Large intestine (tissue), 12 donors: Measurements from ENCODE around the gene SP6. TPM values are rescaled to one million over a fixed set of nuclear protein-coding genes. Genes with fewer than 3 reads are reported as not detected.

Experiments used
- DNase-seq, 2 donors: peaks; one replicate each; pipeline versions ENCODE4 v3.0.0 to v3.0.0-alpha.2; 2013
- H3K27ac ChIP-seq: one replicate; pipeline ENCODE4 v1.5.1; 2013; ENCODE audit warnings: low read length
- H3K27me3 ChIP-seq: 2 replicates; pipeline ENCODE4 v1.6.1; 2013; ENCODE audit warnings: low read length; ENCODE audit not compliant: control insufficient read depth, insufficient read depth
- H3K36me3 ChIP-seq: 2 replicates; pipeline ENCODE4 v1.6.1; 2013; ENCODE audit warnings: low read length; ENCODE audit not compliant: control insufficient read depth, insufficient read depth
- H3K4me1 ChIP-seq: one replicate; pipeline ENCODE4 v1.6.1; 2013; ENCODE audit warnings: low read length; ENCODE audit not compliant: control insufficient read depth, insufficient read depth
- H3K4me3 ChIP-seq: one replicate; pipeline ENCODE4 v1.5.1; 2013; ENCODE audit warnings: low read length
- H3K9me3 ChIP-seq: one replicate; pipeline ENCODE4 v1.6.1; 2013; ENCODE audit warnings: mild to moderate bottlenecking, low read depth, low read length, moderate library complexity; ENCODE audit not compliant: control insufficient read depth
- WGBS: methylation state at CpG from one replicate; pipeline ENCODE4 v1.1.5; 2013; ENCODE audit warnings: low lambda C conversion rate; ENCODE audit not compliant: insufficient coverage; 5-methylcytosine and 5-hydroxymethylcytosine counted together
- long read RNA-seq, 11 donors: transcript quantifications; one replicate each; lab custom pipeline, GENCODE V29; 2026
- polyA plus RNA-seq: library from polyadenylated mRNA; unstranded; fragments of 120-200 nt; gene quantifications from one replicate; pipeline ENCODE4 v1.2.1, GENCODE V29; 2013

The SP6 gene
- 1.4 TPM for polyA plus RNA-seq
- long read RNA-seq, donor 1, partial matches to known transcripts: 0 of 1 reads
- long read RNA-seq, donor 1, other reads (novel, unspliced or antisense): 0 of 1 reads
- long read RNA-seq, donor 2, partial matches to known transcripts: 0 of 1 reads
- long read RNA-seq, donor 2, other reads (novel, unspliced or antisense): 0 of 1 reads
- long read RNA-seq, donor 3: 0 reads
- long read RNA-seq, donor 4: 0 reads
- long read RNA-seq, donor 5, transcript SP6-202 (2 exons, 3,848 nt): major isoform, 7 of 8 reads
- long read RNA-seq, donor 5, partial matches to known transcripts: 0 of 8 reads
- long read RNA-seq, donor 5, other reads (novel, unspliced or antisense): 0 of 8 reads
- long read RNA-seq, donor 6, partial matches to known transcripts: 0 of 1 reads
- long read RNA-seq, donor 6, other reads (novel, unspliced or antisense): 0 of 1 reads
- long read RNA-seq, donor 7, partial matches to known transcripts: 0 of 1 reads
- long read RNA-seq, donor 7, other reads (novel, unspliced or antisense): 0 of 1 reads
- long read RNA-seq, donor 8: 0 reads
- long read RNA-seq, donor 9, partial matches to known transcripts: 0 of 1 reads
- long read RNA-seq, donor 9, other reads (novel, unspliced or antisense): 0 of 1 reads
- long read RNA-seq, donor 10: 0 reads
- long read RNA-seq, donor 11, partial matches to known transcripts: 0 of 1 reads
- long read RNA-seq, donor 11, other reads (novel, unspliced or antisense): 0 of 1 reads

- H3K27me3 ChIP-seq: peaks cover 93% of the 10 kb centered on the region
Measured at GRCh38 chr17:47850692-47851573, at the start of gene SP6. TSS of gene SP6 (minus strand) at chr17:47851163. CDS start at chr17:47848429, 2,734 bp downstream.

GRCh38 chr17:47899643-47900042 lies 48.7 kb upstream of the SP6 start:
- DNase-seq: no peak
- no peaks in the 10 kb centered on the region for H3K27me3 ChIP-seq
- H3K27ac ChIP-seq: no peak overlapping the region
- H3K9me3 ChIP-seq: no peaks in the 10 kb centered on the region
- WGBS: no CpG with 5 or more reads among the region's 5 CpGs
- H3K4me3 ChIP-seq: no peak overlapping the region
- H3K4me1 ChIP-seq: peaks cover 3% of the 10 kb centered on the region
- peaks cover 12% of the 10 kb centered on the region for H3K36me3 ChIP-seq

More at GRCh38 chr17:47850692-47851573, at the start of gene SP6:
- H3K9me3 ChIP-seq: peaks cover 3% of the 10 kb centered on the region
- WGBS: no CpG with 5 or more reads among the region's 71 CpGs
- H3K4me1 ChIP-seq: peaks cover 11% of the 10 kb centered on the region
- peak within 1 kb of the TSS; percentile 59 for H3K4me3 ChIP-seq
- H3K36me3 ChIP-seq: no peaks in the 10 kb centered on the region
- peak; percentile 77 to 89 for DNase-seq
- H3K27ac ChIP-seq: peak within 1 kb of the TSS; percentile 20

- DNase-seq: no peak
- no peaks in the 10 kb centered on the region for H3K9me3 ChIP-seq
- H3K4me3 ChIP-seq: no peak overlapping the region
- H3K4me1 ChIP-seq: peaks cover 3% of the 10 kb centered on the region
- H3K27me3 ChIP-seq: no peaks in the 10 kb centered on the region
- H3K27ac ChIP-seq: no peak overlapping the region
- peaks cover 12% of the 10 kb centered on the region for H3K36me3 ChIP-seq
Measured at GRCh38 chr17:47898241-47898640, 47.3 kb upstream of the SP6 start.

GRCh38 chr17:47897561-47897960 lies 46.6 kb upstream of the SP6 start:
- Histone ChIP-seq H3K4me1 (peaks cover 3% of the 10 kb centered on the region), H3K4me3 (no peak overlapping the region), H3K9me3 (no peaks in the 10 kb centered on the region), H3K36me3 (peaks cover 12% of the 10 kb centered on the region), H3K27me3 (no peaks in the 10 kb centered on the region), H3K27ac (no peak overlapping the region)
- no CpG with 5 or more reads among the region's 5 CpGs for WGBS
- no peak for DNase-seq

- WGBS: 11% methylated on average over 3 of the region's 22 CpGs
- H3K4me1 ChIP-seq: peaks cover 3% of the 10 kb centered on the region
- DNase-seq: no peak
- no peaks in the 10 kb centered on the region for H3K27me3 ChIP-seq
- H3K27ac ChIP-seq: peak overlapping the region; percentile 93
- peaks cover 12% of the 10 kb centered on the region for H3K36me3 ChIP-seq
- no peaks in the 10 kb centered on the region for H3K9me3 ChIP-seq
- peak overlapping the region; percentile 96 for H3K4me3 ChIP-seq
Measured at GRCh38 chr17:47896672-47897490, 45.9 kb upstream of the SP6 start.

GRCh38 chr17:47895856-47896671 lies 45.1 kb upstream of the SP6 start, which contains the start of gene SP2:
TSS of gene SP2 (plus strand) at chr17:47896236. CDS start at chr17:47896287, 51 bp downstream.
- peaks cover 12% of the 10 kb centered on the region for H3K36me3 ChIP-seq
- no peaks in the 10 kb centered on the region for H3K9me3 ChIP-seq
- peak within 1 kb of the TSS; percentile 96 for H3K4me3 ChIP-seq
- H3K27ac ChIP-seq: peak within 1 kb of the TSS; percentile 93
- H3K4me1 ChIP-seq: peaks cover 3% of the 10 kb centered on the region
- no peaks in the 10 kb centered on the region for H3K27me3 ChIP-seq
- DNase-seq: peak; percentile 100
- no CpG with 5 or more reads among the region's 70 CpGs for WGBS

GRCh38 chr17:47895347-47895855 lies 44.4 kb upstream of the SP6 start:
- H3K4me1 ChIP-seq: peaks cover 3% of the 10 kb centered on the region
- H3K9me3 ChIP-seq: no peaks in the 10 kb centered on the region
- H3K4me3 ChIP-seq: peak overlapping the region; percentile 67
- peak in 1 of 2 donors; percentile 35 for DNase-seq
- WGBS: no CpG with 5 or more reads among the region's 25 CpGs
- H3K36me3 ChIP-seq: peaks cover 12% of the 10 kb centered on the region
- no peaks in the 10 kb centered on the region for H3K27me3 ChIP-seq
- peak overlapping the region; percentile 74 for H3K27ac ChIP-seq

- Histone ChIP-seq H3K4me3 (peak overlapping the region; percentile 67), H3K27me3 (no peaks in the 10 kb centered on the region)
- WGBS: 21% methylated on average over 3 of the region's 11 CpGs
Measured at GRCh38 chr17:47894498-47895346, 43.8 kb upstream of the SP6 start.

More at GRCh38 chr17:47894498-47895346, 43.8 kb upstream of the SP6 start:
- peaks cover 7% of the 10 kb centered on the region for H3K36me3 ChIP-seq
- peak in 1 of 2 donors; percentile 68 for DNase-seq
- H3K9me3 ChIP-seq: no peaks in the 10 kb centered on the region
- H3K27ac ChIP-seq: peak overlapping the region; percentile 74
- peaks cover 3% of the 10 kb centered on the region for H3K4me1 ChIP-seq
